Naive thymus-derived CD4-positive, alpha-beta T cell (primary cell): ENCODE results near the gene POLR2E. TPM values are rescaled to one million over a fixed set of nuclear protein-coding genes. Genes with fewer than 3 reads are reported as not detected.
A peak's percentile ranks its signal among the peaks of the same experiment; 100 is the strongest.

Experiments
- ATAC-seq: fragments of 150-1000 bp; cut with Tn5 transposase; 2 replicates; pipeline ENCODE4 v1.10.0; 2021; ENCODE audit warnings: mild to moderate bottlenecking, moderate library complexity
- CTCF ChIA-PET: fragments of 350-600 bp; sonication (Branson Sonifier 250); formaldehyde crosslinking; loops from one replicate; lab custom pipeline; 2021; ENCODE audit warnings: antibody characterized with exemption; lab: Charles Lee
- POLR2A ChIA-PET: fragments of 350-600 bp; sonication (Branson Sonifier 250); formaldehyde crosslinking; loops from one replicate; lab custom pipeline; 2021; ENCODE audit warnings: antibody characterized with exemption, inconsistent platforms; lab: Charles Lee
- DNase-seq, 9 donors: peaks; one replicate each; pipeline versions ENCODE4 v3.0.0 to v3.0.0-alpha.2; 2020 to 2022; ENCODE audit warnings: mixed read lengths in 1 of 9
- H3K27ac ChIP-seq: one replicate; pipeline ENCODE4 v1.7.0; 2013; ENCODE audit warnings: mild to moderate bottlenecking, low read depth, low read length, moderate library complexity
- H3K27me3 ChIP-seq, 2 donors: one replicate each; pipeline ENCODE4 v1.7.0; 2013; ENCODE audit warnings: low read length in 2 of 2, mild to moderate bottlenecking in 2 of 2, moderate library complexity in 2 of 2; ENCODE audit not compliant: control insufficient read depth in 2 of 2, insufficient read depth in 2 of 2
- H3K36me3 ChIP-seq, 3 experiments: 1 replicate in 2 of 3; 2 replicates in 1 of 3; pipeline ENCODE4 v1.7.0; 2013; ENCODE audit warnings: low read length in 3 of 3, mild to moderate bottlenecking in 3 of 3, moderate library complexity in 1 of 3; ENCODE audit not compliant: insufficient read depth in 3 of 3, control insufficient read depth in 2 of 3
- H3K4me1 ChIP-seq, 2 donors: one replicate each; pipeline ENCODE4 v1.7.0; 2013; ENCODE audit warnings: low read length in 2 of 2, mild to moderate bottlenecking in 2 of 2, moderate library complexity in 1 of 2; ENCODE audit not compliant: control insufficient read depth in 2 of 2, insufficient read depth in 2 of 2
- H3K4me3 ChIP-seq: 2 replicates; pipeline ENCODE4 v1.7.0; 2013; ENCODE audit warnings: mild to moderate bottlenecking, low read length
- H3K9me3 ChIP-seq, 3 experiments: 1 replicate in 2 of 3; 2 replicates in 1 of 3; pipeline ENCODE4 v1.7.0; 2013; ENCODE audit warnings: low read length in 3 of 3; ENCODE audit not compliant: control insufficient read depth in 2 of 3
- H3K27ac Mint-ChIP-seq, 9 donors: one replicate each; pipeline ENCODE4 v1.8.0; 2020 to 2022; ENCODE audit warnings: mixed read lengths in 9 of 9, mild to moderate bottlenecking in 8 of 9, moderate library complexity in 5 of 9, inconsistent platforms in 2 of 9
- H3K27me3 Mint-ChIP-seq, 5 donors: one replicate each; pipeline ENCODE4 v1.8.0; 2021 to 2022; ENCODE audit warnings: mixed read lengths in 5 of 5, mild to moderate bottlenecking in 1 of 5
- H3K36me3 Mint-ChIP-seq, 5 donors: one replicate each; pipeline ENCODE4 v1.8.0; 2020 to 2022; ENCODE audit warnings: mixed read lengths in 5 of 5, mild to moderate bottlenecking in 3 of 5, inconsistent platforms in 1 of 5
- H3K4me1 Mint-ChIP-seq, 7 donors: one replicate each; pipeline ENCODE4 v1.8.0; 2020 to 2022; ENCODE audit warnings: mixed read lengths in 7 of 7, mild to moderate bottlenecking in 3 of 7, inconsistent platforms in 1 of 7
- H3K4me3 Mint-ChIP-seq, 10 donors: one replicate each; pipeline ENCODE4 v1.8.0; 2020 to 2022; ENCODE audit warnings: mild to moderate bottlenecking in 10 of 10, mixed read lengths in 10 of 10, moderate library complexity in 6 of 10, inconsistent platforms in 2 of 10
- H3K9me3 Mint-ChIP-seq, 11 donors: one replicate each; pipeline ENCODE4 v1.8.0; 2020 to 2022; ENCODE audit warnings: mixed read lengths in 11 of 11, mild to moderate bottlenecking in 4 of 11, inconsistent platforms in 1 of 11, moderate library complexity in 1 of 11
- intact Hi-C, 2 donors: fragments of 100-400 bp; cut with micrococcal nuclease; formaldehyde crosslinking; loops; one replicate each; pipeline ENCODE4 v1.15.1; 2023
- polyA plus RNA-seq, 2 donors: library from polyadenylated mRNA; unstranded; fragments of 300-500 nt; fragmentation: Illumina TruSeq; gene quantifications; one replicate each; pipeline ENCODE4 v1.2.3, GENCODE V29; 2021
- total RNA-seq, 6 experiments: library from RNA in 5 of 6; stranded (reverse) in 5 of 6; gene quantifications; 1 replicate in 5 of 6; 2 replicates in 1 of 6; pipeline ENCODE4 v1.2.3 and lab custom pipeline; 2021 to 2026

The POLR2E gene
- total and polyA plus RNA-seq, 7 experiments from 2014 or later = 75.3 to 179 (median 82.8) TPM

DNA sequence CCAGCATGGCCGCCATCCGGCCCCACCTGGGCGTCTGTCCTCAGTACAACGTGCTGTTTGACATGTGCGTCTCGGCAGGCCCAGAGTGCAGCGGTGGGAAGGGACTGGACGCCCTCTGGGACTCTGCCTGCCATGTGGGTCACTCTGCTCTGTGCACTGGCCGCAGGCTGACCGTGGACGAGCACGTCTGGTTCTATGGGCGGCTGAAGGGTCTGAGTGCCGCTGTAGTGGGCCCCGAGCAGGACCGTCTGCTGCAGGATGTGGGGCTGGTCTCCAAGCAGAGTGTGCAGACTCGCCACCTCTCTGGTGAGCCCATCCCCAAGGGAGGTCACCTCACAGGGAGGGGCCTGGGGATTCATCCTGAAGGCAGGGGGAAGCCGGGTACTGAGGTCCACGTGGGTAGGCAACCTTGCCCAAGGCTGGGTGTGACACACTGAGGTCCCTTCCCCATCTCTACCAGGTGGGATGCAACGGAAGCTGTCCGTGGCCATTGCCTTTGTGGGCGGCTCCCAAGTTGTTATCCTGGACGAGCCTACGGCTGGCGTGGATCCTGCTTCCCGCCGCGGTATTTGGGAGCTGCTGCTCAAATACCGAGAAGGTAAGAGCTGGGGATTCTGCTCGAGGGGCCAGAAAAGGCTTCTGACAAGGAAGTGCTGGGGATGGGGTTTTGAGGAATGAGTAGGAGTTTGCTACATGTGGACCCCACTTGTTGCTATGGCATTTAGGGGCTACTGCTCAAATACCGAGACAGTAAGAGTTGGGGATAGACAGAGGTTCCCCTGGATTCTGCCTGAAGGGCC, 44.0 kb downstream of the POLR2E start:
- Mint-ChIP-seq H3K9me3 (peaks cover 0 to 2% (median 0%) of the 10 kb centered on the region in 11 donors), H3K4me1 (peaks cover 0 to 17% (median 5%) of the 10 kb centered on the region in 7 donors), H3K27ac (peak overlapping the region in 6 of 9 donors; percentile 3 to 84 (median 56)), H3K27me3 (no peaks in the 10 kb centered on the region), H3K4me3 (no peak overlapping the region), H3K36me3 (peaks cover 0 to 21% (median 7%) of the 10 kb centered on the region in 5 donors)
- H3K27me3 ChIP-seq = no peaks in the 10 kb centered on the region
- intact Hi-C loops = no loop called here
- no peak overlapping the region for H3K27ac ChIP-seq
- POLR2A ChIA-PET = interaction anchor here (0.9 to 1.6 kb wide), 6 partner anchors 8 to 37 kb away, joined by 3 to 7 read pairs (median 4); partner anchors contain the start of genes ABCA7 and CNN2
- H3K36me3 ChIP-seq = peaks cover 0 to 57% (median 0%) of the 10 kb centered on the region in 3 experiments
- no peaks in the 10 kb centered on the region for H3K4me1 ChIP-seq
- DNase-seq (no peak), ATAC-seq (no peak)
- CTCF ChIA-PET = interaction anchor here (1.1 kb wide), 1 partner anchor 15 kb away, joined by 4 read pairs; no protein-coding TSS in a partner anchor
- no peak overlapping the region for H3K4me3 ChIP-seq
- peaks cover 0 to 3% (median 0%) of the 10 kb centered on the region in 3 experiments for H3K9me3 ChIP-seq

GRCh38 chr19:1049800-1050199, 45.4 kb downstream of the POLR2E start:
- no peaks in the 10 kb centered on the region for H3K27me3 ChIP-seq
- Mint-ChIP-seq H3K9me3 (peaks cover 0 to 2% (median 0%) of the 10 kb centered on the region in 11 donors), H3K27ac (peak overlapping the region in 2 of 9 donors; percentile 32 to 51), H3K4me3 (peak overlapping the region in 1 of 10 donors; percentile 16), H3K27me3 (no peaks in the 10 kb centered on the region), H3K4me1 (peaks cover 0 to 22% (median 8%) of the 10 kb centered on the region in 7 donors), H3K36me3 (peaks cover 0 to 14% (median 6%) of the 10 kb centered on the region in 5 donors)
- no peak for DNase-seq
- CTCF ChIA-PET = interaction anchor here (1.0 to 1.1 kb wide), 2 partner anchors 16 to 194 kb away, joined by 3 to 4 read pairs; no protein-coding TSS in a partner anchor
- H3K4me1 ChIP-seq = no peaks in the 10 kb centered on the region
- POLR2A ChIA-PET = interaction anchor here (1.0 to 1.5 kb wide), 4 partner anchors 10 to 26 kb away, joined by 3 to 5 read pairs (median 4); partner anchors contain the start of gene ABCA7
- H3K4me3 ChIP-seq = no peak overlapping the region
- H3K9me3 ChIP-seq = no peaks in the 10 kb centered on the region
- H3K36me3 ChIP-seq = peaks cover 0 to 55% (median 0%) of the 10 kb centered on the region in 3 experiments
- ATAC-seq = no peak
- no peak overlapping the region for H3K27ac ChIP-seq
- intact Hi-C loops = no loop called here

DNA sequence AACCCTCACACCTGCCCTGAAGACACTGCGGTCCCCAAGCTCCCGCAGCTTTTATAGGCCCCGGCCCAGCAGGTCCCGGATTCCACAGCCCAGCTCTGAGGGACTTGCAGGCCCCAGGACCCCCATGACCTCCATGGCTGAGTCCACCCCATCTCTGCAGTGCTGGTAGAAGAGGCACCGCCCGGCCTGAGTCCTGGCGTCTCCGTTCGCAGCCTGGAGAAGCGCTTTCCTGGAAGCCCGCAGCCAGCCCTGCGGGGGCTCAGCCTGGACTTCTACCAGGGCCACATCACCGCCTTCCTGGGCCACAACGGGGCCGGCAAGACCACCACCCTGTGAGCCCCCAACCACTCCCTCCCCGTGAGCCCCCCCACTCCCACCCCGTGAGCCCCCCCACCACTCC, 46.1 kb downstream of the POLR2E start:
- POLR2A ChIA-PET = interaction anchor here (0.7 to 1.5 kb wide), 6 partner anchors 9 to 33 kb away, joined by 3 to 6 read pairs (median 3); partner anchors contain the start of gene ABCA7
- peaks cover 0 to 54% (median 0%) of the 10 kb centered on the region in 3 experiments for H3K36me3 ChIP-seq
- no peak for DNase-seq
- H3K9me3 Mint-ChIP-seq = peaks cover 0 to 2% (median 0%) of the 10 kb centered on the region in 11 donors
- no peaks in the 10 kb centered on the region for H3K27me3 ChIP-seq
- no peak overlapping the region for H3K27ac ChIP-seq
- no peaks in the 10 kb centered on the region for H3K4me1 ChIP-seq
- no peak overlapping the region for H3K27ac Mint-ChIP-seq
- peaks cover 0 to 22% (median 8%) of the 10 kb centered on the region in 7 donors for H3K4me1 Mint-ChIP-seq
- H3K36me3 Mint-ChIP-seq = peaks cover 0 to 14% (median 6%) of the 10 kb centered on the region in 5 donors
- H3K27me3 Mint-ChIP-seq = no peaks in the 10 kb centered on the region
- no peak overlapping the region for H3K4me3 ChIP-seq
- no peak overlapping the region for H3K4me3 Mint-ChIP-seq
- intact Hi-C loops = no loop called here
- H3K9me3 ChIP-seq = no peaks in the 10 kb centered on the region
- CTCF ChIA-PET = no interaction called here
- no peak for ATAC-seq

DNA sequence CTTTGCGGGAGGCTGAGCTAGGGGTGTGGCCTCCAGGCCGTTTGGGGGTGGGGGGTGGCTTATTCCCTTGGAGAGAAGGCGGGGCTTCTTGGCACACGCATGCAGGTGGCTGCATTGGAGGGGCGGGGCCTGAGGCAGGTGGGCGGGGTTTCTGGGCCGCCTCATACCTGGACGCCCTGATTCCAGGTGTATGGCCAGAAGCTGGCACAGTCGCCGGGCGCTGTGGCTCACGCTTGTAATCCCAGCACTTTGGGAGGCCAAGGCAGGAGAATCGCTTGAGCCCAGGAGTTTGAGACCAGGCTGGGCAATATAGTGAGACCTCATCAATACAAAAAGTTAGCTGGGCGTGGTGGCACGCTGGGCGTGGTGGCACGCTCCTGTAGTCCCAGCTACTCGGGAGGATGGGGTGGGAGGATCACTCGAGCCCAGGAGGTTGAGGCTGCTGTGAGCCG, 47.5 kb downstream of the POLR2E start:
- CTCF ChIA-PET = interaction anchor here (1.2 to 1.4 kb wide), 2 partner anchors 10 to 18 kb away, joined by 3 to 7 read pairs; no protein-coding TSS in a partner anchor
- no peak overlapping the region for H3K27ac Mint-ChIP-seq

GRCh38 chr19:1046836-1047695, 48.1 kb downstream of the POLR2E start:
- Mint-ChIP-seq H3K27ac (no peak overlapping the region), H3K4me1 (peaks cover 0 to 14% (median 4%) of the 10 kb centered on the region in 7 donors)
- intact Hi-C loops = no loop called here

More for the DNA sequence above, 47.5 kb downstream of the POLR2E start:
- H3K27me3 ChIP-seq = no peaks in the 10 kb centered on the region
- Mint-ChIP-seq H3K4me3 (no peak overlapping the region), H3K27me3 (no peaks in the 10 kb centered on the region), H3K4me1 (peaks cover 0 to 13% (median 5%) of the 10 kb centered on the region in 7 donors), H3K9me3 (peaks cover 0 to 2% (median 0%) of the 10 kb centered on the region in 11 donors), H3K36me3 (peaks cover 0 to 8% (median 6%) of the 10 kb centered on the region in 5 donors)
- intact Hi-C loops = no loop called here
- ATAC-seq (no peak), DNase-seq (no peak)
- POLR2A ChIA-PET = interaction anchor here (0.7 to 1.4 kb wide), 7 partner anchors 8 to 804 kb away, joined by 3 to 6 read pairs (median 4); partner anchors contain the start of gene ABCA7
- H3K9me3 ChIP-seq = no peaks in the 10 kb centered on the region
- no peak overlapping the region for H3K27ac ChIP-seq
- no peak overlapping the region for H3K4me3 ChIP-seq
- no peaks in the 10 kb centered on the region for H3K4me1 ChIP-seq
- peaks cover 0 to 55% (median 0%) of the 10 kb centered on the region in 3 experiments for H3K36me3 ChIP-seq

More at GRCh38 chr19:1046836-1047695, 48.1 kb downstream of the POLR2E start:
- Histone ChIP-seq H3K27me3 (no peaks in the 10 kb centered on the region), H3K36me3 (peaks cover 0 to 61% (median 0%) of the 10 kb centered on the region in 3 experiments), H3K27ac (no peak overlapping the region), H3K4me1 (peaks cover 0 to under 1% of the 10 kb centered on the region in 2 donors), H3K9me3 (no peaks in the 10 kb centered on the region), H3K4me3 (no peak overlapping the region)
- Mint-ChIP-seq H3K36me3 (peaks cover 0 to 6% (median 4%) of the 10 kb centered on the region in 5 donors), H3K4me3 (no peak overlapping the region), H3K9me3 (peaks cover 0 to 2% (median 0%) of the 10 kb centered on the region in 11 donors), H3K27me3 (no peaks in the 10 kb centered on the region)
- POLR2A ChIA-PET = interaction anchor here (0.7 to 2.0 kb wide), 5 partner anchors 9 to 804 kb away, joined by 4 to 6 read pairs (median 4); no protein-coding TSS in a partner anchor
- CTCF ChIA-PET = interaction anchor here (0.6 to 1.4 kb wide), 3 partner anchors 10 to 77 kb away, joined by 3 to 7 read pairs (median 3); no protein-coding TSS in a partner anchor
- ATAC-seq (no peak), DNase-seq (no peak)
